Measurements from ENCODE around the gene PRIM2. TPM values are rescaled to one million over a fixed set of nuclear protein-coding genes. Genes with fewer than 3 reads are reported as not detected.
A peak's percentile ranks its signal among the peaks of the same experiment; 100 is the strongest.
"Not testable (repeated sequence)": the region's sequence is repeated elsewhere in the genome, so short reads cannot be mapped to it uniquely, and the experiment has no call there.

PRIM2 gene
- total RNA-seq, 1 experiment from 2014 or later = 44.0 TPM

DNA sequence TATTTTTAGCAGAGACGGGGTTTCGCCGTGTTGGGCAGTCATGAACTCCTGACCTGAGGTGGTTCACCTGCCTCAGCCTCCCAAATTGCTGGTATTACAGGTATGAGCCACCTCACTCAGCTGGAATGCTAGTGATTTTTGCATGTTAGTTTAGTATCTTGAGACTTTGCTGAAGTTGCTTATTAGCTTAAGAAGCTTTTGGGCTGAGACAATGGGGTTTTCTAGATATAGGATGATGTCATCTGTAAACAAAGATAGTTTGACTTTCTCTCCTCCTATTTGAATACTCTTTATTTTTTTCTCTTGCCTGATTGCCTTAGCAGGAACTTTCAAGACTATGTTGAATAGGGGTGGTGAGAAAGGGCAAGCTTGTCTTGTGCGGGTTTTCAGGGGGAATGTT is 57.3 kb downstream of the PRIM2 start:
- RAD21 ChIA-PET (ENCODE audit: low non-redundant PET in 1 of 2, low total read pairs in 2 of 2, uncharacterized antibody in 2 of 2, unreplicated experiment in 2 of 2); H3K9me2 ChIP-seq (ENCODE audit: insufficient read depth); H2AFZ ChIP-seq (ENCODE audit: low read depth, low read length, poor library complexity, severe bottlenecking); ATAC-seq; intact Hi-C loops (cut with micrococcal nuclease); H3K4me3 ChIP-seq (replicated peaks in 1 of 2; ENCODE audit: low read depth in 1 of 2, low read length in 2 of 2); DNase-seq (ENCODE audit: low read depth, low spot score); H3K36me3 ChIP-seq (ENCODE audit: control insufficient read depth in 1 of 2, insufficient read depth in 2 of 2, low read length in 2 of 2); H3K27ac ChIP-seq (ENCODE audit: low read depth, low read length); BruUV-seq (replicated peaks); POLR2A ChIA-PET; H3K9ac ChIP-seq (ENCODE audit: low read length); H3K27me3 ChIP-seq (ENCODE audit: insufficient read depth, low read length); H3K9me3 ChIP-seq (ENCODE audit: control insufficient read depth in 1 of 2, insufficient read depth in 1 of 2, low read depth in 1 of 2, low read length in 2 of 2); H4K20me1 ChIP-seq (ENCODE audit: insufficient read depth); H3K4me2 ChIP-seq (ENCODE audit: low read length); CTCF ChIA-PET: not testable (repeated sequence)
- Histone ChIP-seq H3K4me1 (ENCODE audit: control insufficient read depth in 1 of 2, insufficient read depth in 2 of 2, low read length in 2 of 2) (peaks cover 0 to 11% of the 10 kb centered on the region in 2 experiments; a peak in 2 of 4 replicates), H3K79me2 (ENCODE audit: insufficient read depth, low read length) (peaks cover 12% of the 10 kb centered on the region; the same call in 1 of the 2 replicates)

DNA sequence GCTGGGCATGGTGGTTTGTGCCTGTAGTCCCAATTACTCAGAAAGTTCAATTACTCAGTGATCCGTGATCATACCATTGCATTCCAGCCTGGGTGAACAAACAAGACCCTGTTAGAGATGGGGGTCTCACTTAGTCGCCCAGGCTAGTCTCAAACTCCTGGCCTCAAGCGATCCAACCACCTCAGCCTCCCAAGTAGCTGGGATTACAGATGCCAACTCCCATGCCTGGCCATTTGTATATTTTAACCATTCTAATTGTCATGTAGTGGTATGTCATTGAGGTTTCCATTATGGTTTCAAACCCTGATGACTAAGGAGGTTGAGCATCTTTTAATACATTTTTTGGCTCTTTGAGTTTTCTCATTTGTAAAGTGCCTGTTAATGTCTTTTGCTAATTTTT is 58.7 kb downstream of the PRIM2 start:
- intact Hi-C loops (cut with micrococcal nuclease); RAD21 ChIA-PET (ENCODE audit: low non-redundant PET in 1 of 2, low total read pairs in 2 of 2, uncharacterized antibody in 2 of 2, unreplicated experiment in 2 of 2): not testable (repeated sequence)

DNA sequence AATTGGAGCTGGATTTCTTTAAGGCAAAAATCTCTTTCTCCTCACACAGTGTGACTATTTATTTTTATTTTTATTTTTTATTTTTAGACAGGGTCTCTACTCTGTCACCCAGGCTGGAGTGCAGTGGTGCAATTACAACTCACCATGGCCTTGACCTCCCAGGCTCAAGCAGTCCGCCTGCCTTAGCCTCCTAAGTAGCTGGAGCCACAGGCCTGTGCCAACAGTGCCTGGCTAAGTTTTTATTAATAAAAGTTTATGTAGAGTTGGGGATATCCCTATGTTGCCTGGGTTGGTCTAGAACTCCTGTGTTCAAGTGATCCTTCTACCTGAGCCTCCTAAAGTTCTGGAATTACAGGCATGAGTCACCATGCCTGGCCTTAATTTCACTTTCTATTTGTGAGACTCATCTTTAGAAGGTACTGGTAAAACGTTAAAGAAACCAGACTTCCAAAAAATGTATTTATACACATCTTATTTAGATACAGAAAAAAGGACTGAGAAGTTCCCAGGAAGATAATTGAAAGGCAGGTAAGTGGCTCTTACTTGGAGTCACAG is 71.7 kb downstream of the PRIM2 start:
- intact Hi-C loops (cut with micrococcal nuclease); H4K20me1 ChIP-seq (ENCODE audit: insufficient read depth); H3K9me2 ChIP-seq (ENCODE audit: insufficient read depth); DNase-seq (ENCODE audit: low read depth, low spot score); CTCF ChIA-PET; H3K4me2 ChIP-seq (ENCODE audit: low read length); H3K9me3 ChIP-seq (ENCODE audit: control insufficient read depth in 1 of 2, insufficient read depth in 1 of 2, low read depth in 1 of 2, low read length in 2 of 2); POLR2A ChIA-PET; H3K9ac ChIP-seq (ENCODE audit: low read length); H3K27me3 ChIP-seq (ENCODE audit: insufficient read depth, low read length); H3K79me2 ChIP-seq (ENCODE audit: insufficient read depth, low read length); H3K27ac ChIP-seq (ENCODE audit: low read depth, low read length); BruUV-seq (replicated peaks); H3K4me1 ChIP-seq (ENCODE audit: control insufficient read depth in 1 of 2, insufficient read depth in 2 of 2, low read length in 2 of 2); H3K36me3 ChIP-seq (ENCODE audit: control insufficient read depth in 1 of 2, insufficient read depth in 2 of 2, low read length in 2 of 2); RAD21 ChIA-PET (ENCODE audit: low non-redundant PET in 1 of 2, low total read pairs in 2 of 2, uncharacterized antibody in 2 of 2, unreplicated experiment in 2 of 2); H2AFZ ChIP-seq (ENCODE audit: low read depth, low read length, poor library complexity, severe bottlenecking); H3K4me3 ChIP-seq (replicated peaks in 1 of 2; ENCODE audit: low read depth in 1 of 2, low read length in 2 of 2): not testable (repeated sequence)
- peak; percentile 32 for ATAC-seq

More for the DNA sequence above, 58.7 kb downstream of the PRIM2 start:
- Histone ChIP-seq H3K4me1 (ENCODE audit: control insufficient read depth in 1 of 2, insufficient read depth in 2 of 2, low read length in 2 of 2) (peaks cover 0 to 11% of the 10 kb centered on the region in 2 experiments; a peak in 2 of 4 replicates), H3K79me2 (ENCODE audit: insufficient read depth, low read length) (peaks cover 12% of the 10 kb centered on the region; the same call in 1 of the 2 replicates)
- H3K9me3 ChIP-seq (ENCODE audit: control insufficient read depth in 1 of 2, insufficient read depth in 1 of 2, low read depth in 1 of 2, low read length in 2 of 2); H2AFZ ChIP-seq (ENCODE audit: low read depth, low read length, poor library complexity, severe bottlenecking); DNase-seq (ENCODE audit: low read depth, low spot score); H3K27me3 ChIP-seq (ENCODE audit: insufficient read depth, low read length); H3K4me2 ChIP-seq (ENCODE audit: low read length); POLR2A ChIA-PET; ATAC-seq; H3K4me3 ChIP-seq (replicated peaks in 1 of 2; ENCODE audit: low read depth in 1 of 2, low read length in 2 of 2); H3K27ac ChIP-seq (ENCODE audit: low read depth, low read length); H3K9me2 ChIP-seq (ENCODE audit: insufficient read depth); H3K36me3 ChIP-seq (ENCODE audit: control insufficient read depth in 1 of 2, insufficient read depth in 2 of 2, low read length in 2 of 2); CTCF ChIA-PET; H3K9ac ChIP-seq (ENCODE audit: low read length); H4K20me1 ChIP-seq (ENCODE audit: insufficient read depth); BruUV-seq (replicated peaks): not testable (repeated sequence)

DNA sequence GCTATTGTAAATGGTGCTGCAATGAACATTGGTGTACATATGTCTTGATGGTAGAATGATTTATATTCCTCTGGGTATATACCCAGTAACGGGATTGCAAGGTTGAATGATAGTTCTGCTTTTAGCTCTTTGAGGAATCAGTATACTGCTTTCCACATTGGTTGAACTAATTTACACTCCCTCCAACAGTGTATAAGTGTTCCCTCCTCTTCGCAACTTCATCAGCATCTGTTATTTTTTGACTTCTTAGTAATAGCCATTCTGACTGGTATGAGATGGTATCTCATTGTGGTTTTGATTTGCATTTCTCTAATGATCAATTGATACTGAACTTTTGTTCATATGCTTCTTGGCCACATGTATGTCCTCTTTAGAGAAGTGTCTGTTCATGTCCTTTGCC is 73.4 kb downstream of the PRIM2 start:
- H4K20me1 ChIP-seq (ENCODE audit: insufficient read depth); POLR2A ChIA-PET; H3K9me3 ChIP-seq (ENCODE audit: control insufficient read depth in 1 of 2, insufficient read depth in 1 of 2, low read depth in 1 of 2, low read length in 2 of 2); H3K4me2 ChIP-seq (ENCODE audit: low read length); CTCF ChIA-PET; RAD21 ChIA-PET (ENCODE audit: low non-redundant PET in 1 of 2, low total read pairs in 2 of 2, uncharacterized antibody in 2 of 2, unreplicated experiment in 2 of 2); H3K79me2 ChIP-seq (ENCODE audit: insufficient read depth, low read length); H2AFZ ChIP-seq (ENCODE audit: low read depth, low read length, poor library complexity, severe bottlenecking); DNase-seq (ENCODE audit: low read depth, low spot score); H3K27ac ChIP-seq (ENCODE audit: low read depth, low read length); H3K4me1 ChIP-seq (ENCODE audit: control insufficient read depth in 1 of 2, insufficient read depth in 2 of 2, low read length in 2 of 2); H3K9me2 ChIP-seq (ENCODE audit: insufficient read depth); intact Hi-C loops (cut with micrococcal nuclease); H3K4me3 ChIP-seq (replicated peaks in 1 of 2; ENCODE audit: low read depth in 1 of 2, low read length in 2 of 2); BruUV-seq (replicated peaks); H3K9ac ChIP-seq (ENCODE audit: low read length); ATAC-seq; H3K27me3 ChIP-seq (ENCODE audit: insufficient read depth, low read length); H3K36me3 ChIP-seq (ENCODE audit: control insufficient read depth in 1 of 2, insufficient read depth in 2 of 2, low read length in 2 of 2): not testable (repeated sequence)

Measured in HCT116 (cell line).